Loucy (cell line): Measurements from ENCODE around the gene NOMO2.
"Not testable (repeated sequence)": the region's sequence is repeated elsewhere in the genome, so short reads cannot be mapped to it uniquely, and the experiment has no call there.

Source experiments
- EZH2phosphoT487 ChIP-seq: fragments of 200-600 bp; IDR thresholded peaks from 2 replicates; pipeline ENCODE4 v1.6.1; 2018; ENCODE audit warnings: antibody characterized with exemption, mild to moderate bottlenecking, moderate library complexity, borderline replicate concordance
- TF ChIP-seq, protein P1 (sequence below): fragments of 200-600 bp; sonication (generic); conservative IDR thresholded peaks from 2 replicates; pipeline ENCODE4 v1.5.1; 2014; ENCODE audit warnings: mild to moderate bottlenecking, antibody characterized with exemption, low read length

DNA sequence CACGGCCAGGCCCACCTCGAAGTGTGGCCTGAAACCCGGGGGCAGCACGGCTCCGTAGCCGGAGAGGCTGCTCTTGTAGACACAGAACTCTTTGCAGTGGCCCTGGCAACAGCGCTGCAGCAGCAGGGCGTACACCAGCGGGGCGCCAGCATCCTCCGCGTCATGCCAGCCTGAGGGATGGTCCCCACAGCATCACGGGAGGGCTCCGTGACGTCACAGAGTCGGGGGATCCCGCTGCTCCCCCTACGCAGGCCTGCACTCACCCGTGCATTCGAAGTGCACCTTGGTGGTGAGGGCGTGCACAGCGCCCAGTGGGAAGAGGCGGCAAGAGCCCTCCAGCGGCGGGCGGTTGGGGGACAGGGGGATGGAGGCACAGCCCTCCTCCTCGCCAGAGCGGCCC lies 179.2 kb downstream of the NOMO2 start:
- TF ChIP-seq, protein P1, sequence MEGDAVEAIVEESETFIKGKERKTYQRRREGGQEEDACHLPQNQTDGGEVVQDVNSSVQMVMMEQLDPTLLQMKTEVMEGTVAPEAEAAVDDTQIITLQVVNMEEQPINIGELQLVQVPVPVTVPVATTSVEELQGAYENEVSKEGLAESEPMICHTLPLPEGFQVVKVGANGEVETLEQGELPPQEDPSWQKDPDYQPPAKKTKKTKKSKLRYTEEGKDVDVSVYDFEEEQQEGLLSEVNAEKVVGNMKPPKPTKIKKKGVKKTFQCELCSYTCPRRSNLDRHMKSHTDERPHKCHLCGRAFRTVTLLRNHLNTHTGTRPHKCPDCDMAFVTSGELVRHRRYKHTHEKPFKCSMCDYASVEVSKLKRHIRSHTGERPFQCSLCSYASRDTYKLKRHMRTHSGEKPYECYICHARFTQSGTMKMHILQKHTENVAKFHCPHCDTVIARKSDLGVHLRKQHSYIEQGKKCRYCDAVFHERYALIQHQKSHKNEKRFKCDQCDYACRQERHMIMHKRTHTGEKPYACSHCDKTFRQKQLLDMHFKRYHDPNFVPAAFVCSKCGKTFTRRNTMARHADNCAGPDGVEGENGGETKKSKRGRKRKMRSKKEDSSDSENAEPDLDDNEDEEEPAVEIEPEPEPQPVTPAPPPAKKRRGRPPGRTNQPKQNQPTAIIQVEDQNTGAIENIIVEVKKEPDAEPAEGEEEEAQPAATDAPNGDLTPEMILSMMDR: not testable (repeated sequence)
- not testable (repeated sequence) for TF ChIP-seq EZH2phosphoT487
